ENCODE measurements around the gene KIF21A. TPM values are rescaled to one million over a fixed set of nuclear protein-coding genes. Genes with fewer than 3 reads are reported as not detected.
A peak's percentile ranks its signal among the peaks of the same experiment; 100 is the strongest.
"Not testable (repeated sequence)": the region's sequence is repeated elsewhere in the genome, so short reads cannot be mapped to it uniquely, and the experiment has no call there.

Gene KIF21A
- polyA plus RNA-seq, 4 donors = 5.4 to 38.3 (median 36.0) TPM

DNA sequence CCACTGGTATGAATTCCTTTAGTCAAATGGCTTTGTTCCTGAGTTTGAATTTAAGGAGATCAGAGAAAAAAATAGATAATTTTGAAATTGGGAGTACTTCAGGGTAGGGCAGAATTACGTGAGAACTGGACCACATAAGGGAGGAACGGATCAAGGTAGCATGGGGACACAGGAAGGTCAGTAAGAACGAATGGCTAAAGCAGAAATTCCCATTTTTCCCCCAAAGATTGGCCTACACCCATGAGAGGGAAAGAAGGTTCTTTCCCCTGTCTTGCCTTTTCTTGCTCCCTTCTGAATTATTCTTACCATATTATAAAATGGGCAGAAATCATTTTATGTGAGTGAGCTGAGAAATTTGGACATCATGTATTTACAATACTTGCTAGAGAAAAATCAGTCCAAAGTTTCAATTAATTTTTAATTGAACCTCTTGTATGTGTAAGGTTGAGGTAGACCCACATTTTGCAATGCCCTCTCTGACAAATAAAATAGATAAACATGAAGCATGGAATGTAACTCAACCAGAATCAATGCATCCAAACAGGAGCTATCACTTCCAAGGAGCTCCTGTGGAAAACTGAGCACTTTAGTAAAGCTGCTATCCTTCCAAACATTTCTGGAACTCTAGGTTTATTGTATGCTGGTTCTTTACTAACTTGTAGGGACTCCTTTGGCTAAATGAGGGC lies 93.8 kb downstream of the KIF21A start:
- no peak for DNase-seq (ENCODE audit: low read depth in 4 of 4, low spot score in 3 of 4)

GRCh38 chr12:39348523-39348922 lies 94.4 kb downstream of the KIF21A start:
- DNase-seq (ENCODE audit: low read depth in 4 of 4, low spot score in 3 of 4) = no peak

DNA sequence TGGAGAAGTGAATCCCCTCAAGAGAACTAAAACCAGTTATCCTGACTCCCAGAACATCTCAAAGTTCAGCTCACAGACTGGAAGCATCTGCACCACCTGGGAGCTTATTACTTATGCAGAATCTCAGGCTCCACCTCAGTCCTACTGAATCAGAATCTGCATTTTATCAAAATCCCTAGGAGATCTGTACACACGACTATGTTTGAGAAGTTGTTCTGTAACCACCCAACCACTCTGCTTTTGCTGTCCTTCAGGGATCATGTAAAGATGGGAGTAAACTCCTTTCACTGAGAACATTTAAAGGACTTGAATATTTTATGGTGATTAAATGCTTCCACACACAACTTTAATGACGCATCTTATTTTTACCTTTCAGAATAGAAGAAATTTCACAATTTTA lies 98.0 kb downstream of the KIF21A start:
- DNase-seq (ENCODE audit: low read depth in 4 of 4, low spot score in 3 of 4) = no peak

DNA sequence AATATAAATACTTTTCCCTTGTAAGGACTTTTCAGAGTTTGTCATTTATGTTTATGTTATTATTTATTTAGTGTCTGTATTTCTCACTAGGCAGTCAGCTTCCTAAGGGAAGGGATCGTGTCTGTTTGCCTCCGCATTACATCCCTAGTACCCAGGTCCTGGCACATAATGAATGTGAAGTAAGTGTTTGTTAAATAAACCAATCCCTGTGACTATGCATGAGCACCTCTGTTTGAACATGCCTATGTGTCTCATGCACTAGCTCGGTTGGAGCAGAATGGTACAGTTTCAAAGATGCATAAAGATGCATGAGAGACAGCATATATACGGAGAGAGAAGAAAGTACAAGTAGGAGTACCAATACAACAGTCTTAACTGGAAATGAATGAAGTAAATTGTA lies 99.3 kb downstream of the KIF21A start:
- DNase-seq (ENCODE audit: low read depth in 4 of 4, low spot score in 3 of 4) = no peak

DNA sequence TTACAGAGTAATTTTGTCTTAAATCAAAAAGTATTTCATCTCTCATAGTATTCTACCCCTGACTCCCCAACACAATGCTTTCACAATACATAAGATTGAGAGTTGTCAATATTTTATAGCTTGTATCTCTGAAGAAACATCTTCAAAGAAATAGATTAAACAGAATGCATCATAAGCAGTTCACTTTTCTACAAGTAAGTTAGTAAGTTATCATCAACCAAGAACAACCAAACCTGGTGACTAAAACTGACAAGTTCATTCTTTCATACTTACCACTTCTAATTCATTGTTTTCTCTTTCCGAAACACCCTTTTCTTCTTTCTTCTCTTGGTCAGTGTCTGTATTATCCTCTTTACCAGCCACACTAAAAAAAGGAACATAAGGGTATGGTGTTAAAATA lies 101.2 kb downstream of the KIF21A start:
- no peak for DNase-seq (ENCODE audit: low read depth in 4 of 4, low spot score in 3 of 4)

GRCh38 chr12:39341179-39341578 lies 101.7 kb downstream of the KIF21A start:
- DNase-seq (ENCODE audit: low read depth in 4 of 4, low spot score in 3 of 4) = no peak

DNA sequence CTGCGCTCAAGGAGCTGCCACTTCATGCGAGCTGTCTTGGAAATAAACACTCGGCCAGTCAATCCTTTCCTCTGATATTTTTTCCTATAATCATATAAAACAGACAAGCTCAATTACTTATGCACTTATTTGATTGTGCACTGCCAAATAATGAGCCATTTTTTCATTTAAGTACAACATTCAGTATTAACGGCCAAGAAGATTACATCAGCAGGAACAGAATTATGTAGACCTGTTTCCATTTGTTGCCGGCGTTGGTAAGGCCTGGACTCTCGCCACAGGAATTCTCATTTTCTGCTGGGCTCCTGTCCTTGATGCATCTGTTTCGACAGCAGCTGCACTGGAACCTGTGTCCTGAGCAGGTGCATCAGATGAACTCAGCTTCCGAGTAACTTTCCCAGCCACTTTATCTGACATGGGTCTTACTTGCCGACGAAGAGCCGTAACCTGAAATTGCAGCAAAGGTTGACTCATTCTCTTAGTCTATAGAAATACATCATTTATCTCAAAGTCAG lies 110.2 kb downstream of the KIF21A start:
- no peak for DNase-seq (ENCODE audit: low read depth in 4 of 4, low spot score in 3 of 4)

- DNase-seq (ENCODE audit: low read depth in 4 of 4, low spot score in 3 of 4) = no peak
Observed at GRCh38 chr12:39331539-39332261, 111.2 kb downstream of the KIF21A start.

GRCh38 chr12:39329876-39330275 lies 113.0 kb downstream of the KIF21A start:
- DNase-seq (ENCODE audit: low read depth in 4 of 4, low spot score in 3 of 4) = no peak

DNA sequence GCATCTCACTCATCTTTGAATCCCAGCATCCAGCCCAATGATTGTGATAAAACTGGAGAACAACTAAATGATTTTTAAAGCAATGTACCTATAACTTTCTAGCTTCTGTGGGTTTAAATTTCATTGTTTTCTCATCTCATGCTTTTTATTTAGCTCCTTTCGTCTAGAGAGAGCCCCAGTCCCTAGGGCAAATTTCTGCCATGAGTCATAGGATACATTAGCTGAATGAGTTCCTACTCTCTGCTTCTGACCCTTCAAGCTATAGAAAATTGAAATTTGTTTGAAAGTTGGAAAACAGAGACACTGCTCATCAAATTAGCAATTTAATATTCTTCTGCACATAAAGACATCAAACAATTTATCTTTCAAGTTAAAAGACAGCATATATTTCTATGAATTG lies 113.9 kb downstream of the KIF21A start:
- DNase-seq (ENCODE audit: low read depth in 4 of 4, low spot score in 3 of 4) = no peak

DNA sequence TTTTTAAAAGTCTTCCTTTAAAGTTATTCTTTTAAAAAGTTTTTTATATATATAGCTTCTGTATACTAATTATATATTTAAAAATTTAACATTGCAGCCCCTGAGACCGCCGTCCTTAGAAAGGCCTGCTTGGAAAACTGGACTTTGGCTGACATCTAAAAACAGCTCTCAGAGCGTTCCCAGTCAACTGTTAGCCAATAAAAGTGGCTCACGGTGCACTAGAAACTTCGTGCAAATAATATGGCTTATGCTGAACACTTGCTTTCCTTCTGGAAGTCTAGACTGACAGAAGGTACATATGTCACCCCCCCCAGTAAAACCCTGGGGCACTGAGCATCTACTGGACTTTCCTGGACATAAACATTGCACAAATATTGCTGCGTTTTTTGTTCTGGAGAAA lies 115.0 kb downstream of the KIF21A start:
- DNase-seq (ENCODE audit: low read depth in 4 of 4, low spot score in 3 of 4) = no peak

DNA sequence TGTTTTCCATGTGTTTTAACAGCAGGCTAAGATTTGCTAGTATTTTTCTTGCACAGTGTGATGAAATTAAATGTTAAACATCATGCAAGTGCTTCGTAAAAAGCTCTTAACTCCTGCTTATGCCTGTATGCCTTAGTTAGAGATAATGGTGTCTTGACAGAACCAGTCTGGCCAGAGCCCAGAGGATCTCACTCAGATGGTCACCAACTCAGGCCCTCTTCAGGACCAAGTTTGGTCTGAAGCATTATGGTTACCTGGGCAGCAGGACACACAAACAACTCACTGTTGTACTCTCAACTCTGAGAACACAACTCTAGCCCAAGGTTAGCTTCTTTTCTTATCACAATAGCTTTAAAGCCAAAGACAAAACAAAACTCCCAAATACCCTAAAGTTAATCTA lies 115.4 kb downstream of the KIF21A start:
- no peak for DNase-seq (ENCODE audit: low read depth in 4 of 4, low spot score in 3 of 4)

DNA sequence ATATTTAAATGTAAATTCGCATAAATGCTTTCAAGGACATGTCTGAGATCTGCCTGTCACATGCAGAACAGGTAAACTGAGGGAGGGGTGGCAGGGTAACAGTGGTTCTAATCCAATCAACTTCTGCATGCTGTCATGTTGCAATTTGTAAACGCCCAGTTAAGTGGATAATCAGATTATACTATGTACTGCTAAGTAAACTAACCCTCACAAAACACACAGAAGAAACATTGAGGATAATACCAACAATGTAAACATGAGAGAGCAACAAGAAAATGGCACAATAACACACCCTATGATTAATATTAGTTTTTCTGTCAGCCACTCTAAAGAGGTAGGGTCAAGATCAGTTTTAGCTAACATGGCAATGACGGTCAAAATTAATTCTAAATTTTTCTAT lies 123.7 kb downstream of the KIF21A start:
- DNase-seq (ENCODE audit: low read depth in 4 of 4, low spot score in 3 of 4) = no peak

GRCh38 chr12:39314547-39314946 lies 128.4 kb downstream of the KIF21A start:
- no peak for DNase-seq (ENCODE audit: low read depth in 4 of 4, low spot score in 3 of 4)

DNA sequence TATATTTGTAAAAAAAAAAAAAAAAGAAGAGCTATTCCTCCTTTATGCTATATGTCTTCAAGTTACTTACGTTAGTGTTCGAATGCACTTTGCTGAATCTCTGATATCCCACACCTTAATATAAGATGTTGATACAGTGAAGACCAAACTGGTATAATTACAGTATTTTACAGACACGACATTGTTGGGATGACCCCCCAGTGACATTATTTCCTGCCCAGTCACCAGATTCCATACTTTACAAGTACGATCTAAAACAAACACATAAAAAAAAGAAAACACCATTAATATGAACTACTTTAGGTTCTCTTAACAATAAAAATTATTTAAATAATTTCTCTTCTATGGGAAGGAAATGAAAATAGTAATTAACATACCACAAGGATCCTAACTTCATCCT lies 133.4 kb downstream of the KIF21A start:
- DNase-seq (ENCODE audit: low read depth in 4 of 4, low spot score in 3 of 4) = no peak

DNA sequence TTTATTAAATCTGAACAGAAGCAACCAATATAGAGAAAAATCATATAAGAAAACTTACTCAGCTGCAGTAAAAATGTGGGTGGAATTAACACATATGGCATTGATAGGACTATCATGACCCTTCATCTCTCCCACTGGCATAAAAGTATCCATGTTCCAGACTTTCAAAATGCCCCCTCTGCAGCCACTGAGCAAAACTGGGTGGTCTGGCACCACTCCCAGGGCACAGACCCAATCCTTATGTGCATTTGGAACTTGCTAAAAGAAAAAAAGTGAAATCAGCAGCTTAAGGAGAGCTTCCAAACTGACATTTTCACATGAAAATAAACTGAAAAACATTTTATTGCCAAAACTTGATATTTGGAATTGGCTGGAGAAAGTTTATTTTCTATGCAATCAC lies 141.5 kb downstream of the KIF21A start:
- DNase-seq (ENCODE audit: low read depth in 4 of 4, low spot score in 3 of 4) = no peak

DNA sequence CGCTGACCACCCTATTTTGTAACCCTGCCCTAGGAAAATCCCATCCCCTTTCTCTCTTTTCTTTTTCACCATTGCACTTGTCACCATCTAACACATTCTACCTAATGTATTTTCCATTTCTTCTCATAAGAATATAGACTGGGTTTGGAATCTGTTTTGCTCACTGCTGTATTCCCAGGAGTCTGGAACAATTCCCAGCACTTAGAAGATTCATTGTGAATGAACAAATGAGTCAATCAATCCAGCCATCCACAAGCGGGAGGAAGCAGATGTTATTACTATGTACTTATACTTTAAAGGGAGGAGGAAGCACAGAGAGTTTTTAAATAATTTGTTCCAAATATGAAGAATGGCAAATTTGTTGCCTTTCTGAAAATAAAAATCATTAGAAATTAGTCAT lies 142.1 kb downstream of the KIF21A start:
- no peak for DNase-seq (ENCODE audit: low read depth in 4 of 4, low spot score in 3 of 4)

DNA sequence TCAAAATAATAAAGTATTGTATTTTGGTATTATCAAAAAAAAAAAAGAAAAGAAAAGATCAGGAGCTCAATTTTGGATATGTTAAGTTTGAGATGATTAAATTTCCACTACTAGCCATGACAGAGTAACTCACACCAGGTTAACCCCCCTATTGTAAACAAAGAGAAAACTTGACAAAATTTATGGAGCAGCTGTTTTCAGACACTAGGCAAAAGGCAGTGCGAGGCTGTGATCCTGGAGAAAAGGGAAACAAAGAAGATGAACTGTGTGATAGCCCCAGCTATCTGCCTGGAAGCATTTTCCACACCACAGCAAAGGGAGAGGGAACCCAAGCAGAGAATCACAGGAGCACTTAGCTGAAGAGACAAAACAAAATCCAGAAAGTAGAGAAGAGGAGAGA lies 145.0 kb downstream of the KIF21A start:
- peak in 1 of 4 donors; percentile 15 for DNase-seq (ENCODE audit: low read depth in 4 of 4, low spot score in 3 of 4)

DNA sequence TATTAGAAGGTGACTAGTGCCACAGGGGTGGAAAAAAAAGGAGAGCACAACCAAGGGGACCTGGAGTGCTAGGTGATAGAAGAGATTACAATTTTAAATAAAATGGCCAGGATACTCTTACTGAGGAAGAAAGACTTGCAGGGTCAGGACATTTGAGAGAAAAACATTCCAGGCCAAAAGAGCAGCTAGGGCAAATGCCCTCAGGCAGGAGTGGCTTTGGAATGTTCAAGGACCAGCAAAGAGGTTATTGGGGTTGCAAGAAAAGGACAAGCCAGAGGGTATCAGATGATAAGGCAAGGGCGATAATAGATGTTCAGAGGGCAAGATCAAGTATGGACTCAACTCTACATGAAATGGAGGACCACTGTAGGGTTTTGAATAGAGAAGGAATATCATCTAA lies 146.4 kb downstream of the KIF21A start:
- no peak for DNase-seq (ENCODE audit: low read depth in 4 of 4, low spot score in 3 of 4)

DNA sequence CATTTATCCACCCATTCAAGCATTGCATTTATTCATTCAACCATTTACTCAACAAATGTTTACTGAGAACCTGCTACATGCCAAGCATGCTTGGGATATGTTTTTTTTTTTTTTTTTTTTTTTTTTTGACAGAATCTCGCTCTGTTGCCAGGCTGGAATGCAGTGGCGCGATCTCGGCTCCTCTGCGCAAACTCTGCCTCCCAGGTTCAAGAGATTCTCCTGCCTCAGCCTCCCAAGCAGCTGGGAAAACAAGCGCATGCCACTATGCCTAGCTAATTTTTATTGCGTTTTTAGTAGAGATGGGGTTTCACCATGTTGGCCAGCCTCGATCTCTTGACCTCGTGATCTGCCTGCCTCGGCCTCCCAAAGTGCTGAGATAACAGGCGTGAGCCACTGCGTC lies 147.3 kb downstream of the KIF21A start:
- not testable (repeated sequence) for DNase-seq (ENCODE audit: low read depth in 4 of 4, low spot score in 3 of 4)

- DNase-seq (ENCODE audit: low read depth in 4 of 4, low spot score in 3 of 4) = no peak
Observed at GRCh38 chr12:39294715-39295114, 148.2 kb downstream of the KIF21A start.

DNA sequence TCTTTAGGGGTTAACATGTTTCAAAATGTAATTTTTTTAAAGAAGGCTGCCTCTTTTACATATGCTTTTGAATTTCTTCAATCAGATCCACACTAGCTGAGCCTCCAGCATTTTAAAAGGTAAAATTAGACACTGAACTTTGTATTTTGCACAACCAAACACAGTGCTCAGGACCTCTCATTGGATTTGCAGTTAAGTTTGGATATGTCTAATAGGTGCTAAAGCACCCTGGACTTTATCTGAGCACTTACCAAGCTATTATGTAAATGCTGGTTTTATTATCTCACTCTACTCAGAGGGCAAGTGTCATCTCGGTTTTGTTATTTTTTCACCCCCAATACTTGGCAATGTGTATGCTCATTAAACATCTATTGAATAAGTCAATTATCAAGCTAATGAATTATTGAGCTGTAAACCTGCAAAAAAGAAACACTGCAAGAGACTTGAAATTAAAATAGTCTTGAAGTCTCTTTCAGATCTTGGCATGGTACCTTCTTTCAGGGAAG lies 150.7 kb downstream of the KIF21A start:
- no peak for DNase-seq (ENCODE audit: low read depth in 4 of 4, low spot score in 3 of 4)

All from left renal pelvis (tissue), 4 donors.